Stimulated activated CD4-positive, alpha-beta T cell treated with anti-CD3 and anti-CD28 coated beads, Interleukin-2, amount 100 ng/mL, for 4 hours (primary cell): Measurements from ENCODE around the gene RLF.

Experiments
- DNase-seq: peaks from one replicate; pipeline ENCODE4 v3.0.0-alpha.2; 2020; ENCODE audit warnings: low read depth

The RLF gene

DNA sequence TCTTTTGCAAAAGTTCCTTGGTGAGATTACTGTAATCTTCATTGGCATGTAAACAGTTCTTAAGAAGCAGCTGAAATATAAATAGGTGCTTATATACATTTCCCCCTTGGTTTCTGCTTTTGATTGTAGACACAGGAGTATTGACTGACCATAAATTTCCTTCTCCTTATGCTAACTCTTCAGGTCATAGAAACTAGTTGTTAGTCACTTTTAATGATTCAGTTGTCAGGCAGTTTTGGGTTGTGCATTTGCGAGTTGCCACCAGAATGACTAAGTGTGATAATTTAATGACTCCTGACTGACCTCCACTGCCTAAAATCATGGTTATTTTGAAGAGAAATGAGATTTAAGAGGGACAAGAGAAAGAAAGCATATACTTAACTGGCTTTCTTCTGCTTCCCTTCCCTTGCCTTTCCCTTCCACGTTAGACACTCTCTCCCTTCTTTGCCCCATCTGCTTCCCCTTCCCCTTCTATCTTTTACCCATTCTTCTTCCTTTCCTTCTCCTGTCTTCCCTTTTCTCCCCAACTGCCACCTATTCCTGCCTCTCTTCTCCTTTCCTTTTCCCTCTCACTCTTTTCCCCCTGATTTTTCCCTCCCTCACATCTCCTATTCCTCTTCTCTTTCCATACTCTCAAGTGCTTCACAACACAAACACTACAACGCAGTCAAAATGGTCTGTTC is 109.1 kb downstream of the RLF start:
- no peak for DNase-seq

DNA sequence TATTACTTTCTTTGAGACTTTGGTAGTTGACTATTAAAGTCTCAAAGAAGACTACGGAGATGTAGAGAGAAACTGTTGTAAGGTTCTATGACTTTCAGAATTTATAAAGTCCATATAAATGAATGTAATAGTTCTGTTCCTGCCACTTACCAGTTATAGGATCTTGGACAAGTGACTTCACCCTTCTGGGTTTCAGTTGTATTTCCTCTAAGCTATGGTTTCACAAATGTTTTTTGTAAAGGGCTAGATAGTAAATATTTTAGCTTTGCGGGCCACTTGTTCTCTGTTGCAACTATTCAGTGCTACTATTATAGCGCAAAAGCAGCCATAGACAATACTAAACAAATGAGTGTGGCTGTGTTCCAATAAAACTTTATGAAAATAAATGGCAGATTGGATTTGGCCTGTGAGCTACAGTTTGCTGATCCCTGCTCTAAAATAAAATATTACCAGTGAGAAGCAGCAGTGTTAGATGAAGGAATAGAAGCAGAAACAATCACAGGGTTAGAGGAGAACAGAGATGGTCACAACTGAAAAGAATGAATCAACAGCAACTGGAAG is 111.5 kb downstream of the RLF start:
- DNase-seq = no peak

DNA sequence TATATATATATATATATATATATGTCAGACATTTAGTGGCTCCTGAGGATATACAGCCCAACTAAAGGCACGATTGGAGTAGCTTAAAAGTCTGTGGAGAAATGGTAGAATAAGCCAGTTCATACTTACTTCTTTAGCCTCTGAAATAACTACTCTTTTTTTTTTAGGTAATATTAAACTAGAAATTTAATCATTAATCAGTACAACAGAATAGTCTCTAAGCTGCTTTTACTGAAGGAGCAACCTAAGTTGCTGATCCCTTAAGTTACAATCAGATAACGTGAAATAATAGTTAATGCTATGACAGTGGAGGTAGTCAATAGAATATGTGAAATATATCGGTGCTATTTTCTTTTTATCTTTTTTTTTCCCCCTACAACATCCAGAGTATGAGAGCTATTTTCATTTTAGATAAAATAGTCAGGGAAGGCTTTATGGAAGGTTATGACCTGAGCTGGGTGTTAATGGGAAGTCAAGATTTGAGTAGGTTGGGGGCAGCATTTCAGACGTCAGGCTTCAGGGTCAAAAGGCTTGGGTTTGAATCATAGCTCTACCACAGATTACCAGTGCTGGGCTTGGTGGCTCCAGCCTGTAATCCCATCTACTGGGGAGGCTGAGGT is 112.5 kb downstream of the RLF start:
- no peak for DNase-seq

GRCh38 chr1:40274331-40274730 is 113.1 kb downstream of the RLF start:
- no peak for DNase-seq

GRCh38 chr1:40276122-40276521 is 114.9 kb downstream of the RLF start:
- DNase-seq = no peak

GRCh38 chr1:40281853-40282252 is 120.7 kb downstream of the RLF start:
- no peak for DNase-seq
